GM12873 (cell line): ENCODE data around the gene SDK2.

Experiments
- CTCF ChIP-seq: IDR thresholded peaks from 2 replicates; pipeline ENCODE4 v1.5.1; 2012; ENCODE audit warnings: low read depth, mild to moderate bottlenecking, moderate library complexity, low read length, control low read depth; ENCODE audit not compliant: insufficient read depth; ENCODE audit errors: missing control alignments

Gene SDK2

GRCh38 chr17:73538445-73538844 lies 105.8 kb downstream of the SDK2 start:
- TF ChIP-seq CTCF, result no peak

- no peak for TF ChIP-seq CTCF
Measured at GRCh38 chr17:73536700-73537605, 107.3 kb downstream of the SDK2 start.

GRCh38 chr17:73535746-73536145 lies 108.5 kb downstream of the SDK2 start:
- no peak for TF ChIP-seq CTCF

GRCh38 chr17:73534209-73534909 lies 109.9 kb downstream of the SDK2 start:
- no peak for TF ChIP-seq CTCF

- TF ChIP-seq CTCF, result no peak
Measured at GRCh38 chr17:73533781-73534180, 110.5 kb downstream of the SDK2 start.

GRCh38 chr17:73533127-73533526 lies 111.1 kb downstream of the SDK2 start:
- no peak for TF ChIP-seq CTCF

- TF ChIP-seq CTCF, result no peak
Measured at GRCh38 chr17:73532421-73532901, 111.8 kb downstream of the SDK2 start.
